Glomerular endothelial cell (primary cell): Measurements from ENCODE around the gene NAXD. TPM values are rescaled to one million over a fixed set of nuclear protein-coding genes. Genes with fewer than 3 reads are reported as not detected.
"Not testable (repeated sequence)": the region's sequence is repeated elsewhere in the genome, so short reads cannot be mapped to it uniquely, and the experiment has no call there.

Source experiments
- DNase-seq: peaks from one replicate; pipeline ENCODE4 v3.0.0-alpha.2; 2011; ENCODE audit warnings: low read depth, low spot score; ENCODE audit errors: extremely low read depth
- total RNA-seq: library from RNA; depleted of rRNA; stranded (reverse); fragments of >200 nt; gene quantifications from 2 replicates; pipeline ENCODE4 v1.2.3, GENCODE V29; 2015

NAXD gene
- total RNA-seq, 1 donor from 2014 or later = 19.6 TPM

GRCh38 chr13:110662777-110663443 is 47.6 kb downstream of the NAXD start:
- no peak for DNase-seq

GRCh38 chr13:110663491-110663890 is 48.1 kb downstream of the NAXD start:
- no peak for DNase-seq

- no peak for DNase-seq
These were observed 48.7 kb downstream of the NAXD start for GRCh38 chr13:110664041-110664440.

GRCh38 chr13:110664673-110665072 is 49.3 kb downstream of the NAXD start:
- no peak for DNase-seq

- DNase-seq = no peak
These were observed 50.3 kb downstream of the NAXD start for GRCh38 chr13:110665491-110666254.

GRCh38 chr13:110666255-110666533 is 50.8 kb downstream of the NAXD start:
- DNase-seq = no peak

- no peak for DNase-seq
These were observed 53.7 kb downstream of the NAXD start for GRCh38 chr13:110669036-110669435.

- DNase-seq = not testable (repeated sequence)
These were observed 54.5 kb downstream of the NAXD start for GRCh38 chr13:110669814-110670213.

GRCh38 chr13:110676595-110677587 is 61.5 kb downstream of the NAXD start:
- DNase-seq = no peak

- no peak for DNase-seq
These were observed 62.6 kb downstream of the NAXD start for GRCh38 chr13:110677731-110678545.

GRCh38 chr13:110680852-110681251 is 65.5 kb downstream of the NAXD start:
- DNase-seq = no peak

GRCh38 chr13:110681868-110682550 is 66.7 kb downstream of the NAXD start:
- DNase-seq = no peak

GRCh38 chr13:110682746-110683145 is 67.4 kb downstream of the NAXD start:
- DNase-seq = no peak

- DNase-seq = no peak
These were observed 68.0 kb downstream of the NAXD start for GRCh38 chr13:110683203-110683883.

- no peak for DNase-seq
These were observed 68.6 kb downstream of the NAXD start for GRCh38 chr13:110683921-110684320.

GRCh38 chr13:110684388-110685056 is 69.2 kb downstream of the NAXD start:
- DNase-seq = no peak

GRCh38 chr13:110685305-110686020 is 70.1 kb downstream of the NAXD start:
- DNase-seq = no peak

- no peak for DNase-seq
These were observed 72.4 kb downstream of the NAXD start for GRCh38 chr13:110687736-110688135.
